Activated B cell treated with CpG ODN at 0.5 μM for 24 hours (primary cell): ENCODE data around the gene VAV2. TPM values are rescaled to one million over a fixed set of nuclear protein-coding genes. Genes with fewer than 3 reads are reported as not detected.

Experiments used
- ATAC-seq: fragments of 200-7000 bp; cut with Tn5 transposase; one replicate; pipeline ENCODE4 v1.10.0; 2021; ENCODE audit warnings: low read depth, mild to moderate bottlenecking, moderate library complexity
- CTCF ChIA-PET: fragments of 350-600 bp; sonication (Branson Sonifier 250); formaldehyde crosslinking; loops from one replicate; lab custom pipeline; 2021; ENCODE audit warnings: antibody characterized with exemption; lab: Charles Lee
- POLR2A ChIA-PET: fragments of 350-600 bp; sonication (Branson Sonifier 250); formaldehyde crosslinking; loops from one replicate; lab custom pipeline; 2021; ENCODE audit warnings: antibody characterized with exemption; lab: Charles Lee
- DNase-seq: peaks from one replicate; pipeline ENCODE4 v3.0.0; 2022
- H3K27ac Mint-ChIP-seq: one replicate; pipeline ENCODE4 v1.8.0; 2020; ENCODE audit warnings: mixed read lengths
- H3K27me3 Mint-ChIP-seq: one replicate; pipeline ENCODE4 v1.8.0; 2021; ENCODE audit warnings: mixed read lengths
- H3K36me3 Mint-ChIP-seq: one replicate; pipeline ENCODE4 v1.8.0; 2021; ENCODE audit warnings: low read depth, mixed read lengths
- H3K4me1 Mint-ChIP-seq: one replicate; pipeline ENCODE4 v1.8.0; 2021; ENCODE audit warnings: mixed read lengths
- H3K4me3 Mint-ChIP-seq: one replicate; pipeline ENCODE4 v1.8.0; 2020; ENCODE audit warnings: mild to moderate bottlenecking, mixed read lengths
- H3K9me3 Mint-ChIP-seq: one replicate; pipeline ENCODE4 v1.8.0; 2020; ENCODE audit warnings: mixed read lengths
- intact Hi-C: fragments of 100-400 bp; cut with micrococcal nuclease; formaldehyde crosslinking; loops from one replicate; pipeline ENCODE4 v1.15.1; 2024
- total RNA-seq: library from RNA; stranded (reverse); gene quantifications from 2 replicates; pipeline ENCODE4 v1.2.3, GENCODE V29; 2022
- TF ChIP-seq, protein P1 (sequence below): fragments of 200-600 bp; IDR thresholded peaks from one replicate; pipeline ENCODE4 v1.8.0; 2022; ENCODE audit warnings: antibody characterized with exemption, mild to moderate bottlenecking

VAV2 gene
- total RNA-seq, 1 donor from 2014 or later: 99.6 TPM

DNA sequence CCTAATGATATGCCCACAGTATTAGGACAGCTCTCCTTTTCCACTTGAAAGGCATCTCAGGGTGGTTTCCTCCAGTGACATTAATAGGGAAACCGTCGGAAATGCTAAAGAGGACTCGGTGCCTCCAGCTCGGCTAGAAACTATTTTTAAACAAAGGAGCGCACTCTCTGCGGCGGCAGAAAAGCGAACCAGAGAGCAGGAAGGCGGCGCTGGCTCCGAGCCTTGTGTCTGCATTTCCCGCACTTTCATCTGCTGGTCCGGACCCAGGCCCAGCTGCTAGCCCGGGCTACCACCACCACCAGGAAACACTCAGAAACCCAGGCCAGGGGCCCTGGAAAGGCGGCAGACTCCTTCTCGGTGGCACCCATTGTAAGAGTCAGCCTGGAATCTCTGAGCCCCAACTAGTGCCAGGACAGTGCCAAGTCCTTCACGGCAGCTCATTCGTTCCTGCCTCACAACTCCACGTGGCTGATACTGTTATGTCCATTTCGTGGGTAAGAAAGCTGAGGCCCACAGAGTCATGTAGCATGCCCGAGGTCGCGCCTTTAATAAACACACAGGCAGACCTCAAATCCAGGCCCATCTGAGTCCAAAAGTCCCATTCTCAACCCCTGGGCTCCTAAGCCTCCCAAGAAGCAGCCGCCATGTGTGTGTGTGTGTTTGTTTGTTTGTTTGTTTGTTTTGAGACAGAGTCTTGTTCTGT is 73.9 kb downstream of the VAV2 start:
- Mint-ChIP-seq H3K4me3 (no peak overlapping the region), H3K36me3 (peaks cover 42% of the 10 kb centered on the region)

DNA sequence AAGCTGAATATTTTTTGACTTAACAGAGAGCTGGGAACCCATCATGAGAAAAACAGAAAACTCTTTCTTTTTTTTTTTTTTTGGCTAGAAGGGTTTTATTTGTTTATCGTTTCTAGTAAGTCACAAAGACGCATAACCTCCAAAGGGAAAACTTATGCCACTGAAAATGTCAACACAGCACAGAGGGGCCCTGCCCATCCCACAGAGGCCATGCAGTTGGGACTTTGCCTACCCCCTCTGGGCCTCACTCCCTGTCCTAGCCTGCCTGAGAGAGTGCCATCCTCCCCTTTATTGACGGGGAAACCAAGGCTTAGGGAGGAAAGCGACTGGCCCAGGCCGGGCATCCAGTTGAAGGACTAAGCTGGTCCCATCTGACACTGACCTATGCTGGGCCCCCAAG is 74.7 kb downstream of the VAV2 start:
- POLR2A ChIA-PET: interaction anchor here (0.6 to 0.7 kb wide), 2 partner anchors 69 to 395 kb away, joined by 4 read pairs; no protein-coding TSS in a partner anchor
- peaks cover 58% of the 10 kb centered on the region for H3K4me1 Mint-ChIP-seq
- H3K4me3 Mint-ChIP-seq: no peak overlapping the region

More for the DNA sequence above, 73.9 kb downstream of the VAV2 start:
- DNase-seq: no peak
- peaks cover 58% of the 10 kb centered on the region for H3K4me1 Mint-ChIP-seq
- peak overlapping the region; percentile 8 for H3K27ac Mint-ChIP-seq
- CTCF ChIA-PET: no interaction called here
- no peak for ATAC-seq
- POLR2A ChIA-PET: no interaction called here
- intact Hi-C loops: no loop called here
- TF ChIP-seq, protein P1, sequence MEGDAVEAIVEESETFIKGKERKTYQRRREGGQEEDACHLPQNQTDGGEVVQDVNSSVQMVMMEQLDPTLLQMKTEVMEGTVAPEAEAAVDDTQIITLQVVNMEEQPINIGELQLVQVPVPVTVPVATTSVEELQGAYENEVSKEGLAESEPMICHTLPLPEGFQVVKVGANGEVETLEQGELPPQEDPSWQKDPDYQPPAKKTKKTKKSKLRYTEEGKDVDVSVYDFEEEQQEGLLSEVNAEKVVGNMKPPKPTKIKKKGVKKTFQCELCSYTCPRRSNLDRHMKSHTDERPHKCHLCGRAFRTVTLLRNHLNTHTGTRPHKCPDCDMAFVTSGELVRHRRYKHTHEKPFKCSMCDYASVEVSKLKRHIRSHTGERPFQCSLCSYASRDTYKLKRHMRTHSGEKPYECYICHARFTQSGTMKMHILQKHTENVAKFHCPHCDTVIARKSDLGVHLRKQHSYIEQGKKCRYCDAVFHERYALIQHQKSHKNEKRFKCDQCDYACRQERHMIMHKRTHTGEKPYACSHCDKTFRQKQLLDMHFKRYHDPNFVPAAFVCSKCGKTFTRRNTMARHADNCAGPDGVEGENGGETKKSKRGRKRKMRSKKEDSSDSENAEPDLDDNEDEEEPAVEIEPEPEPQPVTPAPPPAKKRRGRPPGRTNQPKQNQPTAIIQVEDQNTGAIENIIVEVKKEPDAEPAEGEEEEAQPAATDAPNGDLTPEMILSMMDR: no peak
- H3K27me3 Mint-ChIP-seq: no peaks in the 10 kb centered on the region
- no peaks in the 10 kb centered on the region for H3K9me3 Mint-ChIP-seq

DNA sequence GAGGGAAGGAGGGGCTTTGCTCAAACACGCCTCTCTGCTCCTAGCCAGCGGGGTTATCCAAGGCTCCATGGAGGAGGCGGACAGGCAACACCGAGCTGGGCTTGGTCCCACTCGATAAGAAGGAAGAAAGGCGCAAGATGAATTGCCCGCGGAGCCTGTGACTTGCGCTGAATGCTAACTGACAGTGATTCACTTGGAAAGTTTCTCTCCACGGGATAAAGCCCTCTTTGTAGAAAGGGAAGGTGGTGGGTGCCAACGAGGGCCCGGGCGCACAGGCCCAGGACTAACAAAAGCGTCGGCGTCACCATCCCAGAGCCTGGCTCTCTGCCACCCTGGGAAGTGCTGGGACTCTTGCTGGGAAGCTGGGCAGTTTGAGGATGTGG is 76.0 kb downstream of the VAV2 start:
- H3K9me3 Mint-ChIP-seq: no peaks in the 10 kb centered on the region
- intact Hi-C loops: no loop called here
- ChIA-PET POLR2A (no interaction called here), CTCF (interaction anchor here (0.7 kb wide), 1 partner anchor 39 kb away, joined by 3 read pairs; no protein-coding TSS in a partner anchor)
- H3K4me1 Mint-ChIP-seq: peaks cover 62% of the 10 kb centered on the region
- TF ChIP-seq, protein P1: no peak
- peak overlapping the region; percentile 38 for H3K27ac Mint-ChIP-seq
- DNase-seq (no peak), ATAC-seq (no peak)
- H3K36me3 Mint-ChIP-seq: peaks cover 39% of the 10 kb centered on the region
- H3K4me3 Mint-ChIP-seq: no peak overlapping the region
- no peaks in the 10 kb centered on the region for H3K27me3 Mint-ChIP-seq

More for the DNA sequence above, 74.7 kb downstream of the VAV2 start:
- Mint-ChIP-seq H3K27me3 (no peaks in the 10 kb centered on the region), H3K27ac (no peak overlapping the region), H3K36me3 (peaks cover 39% of the 10 kb centered on the region), H3K9me3 (no peaks in the 10 kb centered on the region)
- no peak for DNase-seq
- ATAC-seq: no peak
- CTCF ChIA-PET: no interaction called here
- intact Hi-C loops: no loop called here
- TF ChIP-seq, protein P1: no peak

DNA sequence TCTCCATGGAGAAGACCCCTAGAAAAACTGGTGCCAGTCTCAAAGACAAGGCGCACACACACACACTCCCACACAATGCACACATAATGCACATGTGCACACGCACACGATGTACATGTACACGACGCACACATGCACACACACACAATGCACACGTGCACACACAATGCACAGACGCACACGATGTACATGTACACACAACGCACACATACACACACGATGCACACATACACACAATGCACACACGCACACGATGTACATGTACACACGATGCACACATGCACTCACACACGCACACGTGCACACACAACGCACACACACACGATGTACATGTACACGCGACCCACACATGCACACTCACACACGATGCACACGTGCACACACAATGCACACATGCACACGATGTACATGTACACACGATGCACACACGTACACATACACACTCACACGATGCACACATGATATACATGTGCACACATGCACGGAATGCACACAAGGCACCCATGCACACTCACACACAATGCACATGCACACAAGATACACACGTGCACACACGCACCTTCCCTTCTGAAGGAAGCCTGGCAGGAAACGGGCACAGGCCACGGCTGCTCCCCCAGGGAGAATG is 76.5 kb downstream of the VAV2 start:
- no peak for DNase-seq

More for the DNA sequence above, 76.5 kb downstream of the VAV2 start:
- Mint-ChIP-seq H3K4me3 (no peak overlapping the region), H3K4me1 (peaks cover 67% of the 10 kb centered on the region), H3K27me3 (no peaks in the 10 kb centered on the region), H3K9me3 (no peaks in the 10 kb centered on the region), H3K27ac (peak overlapping the region; percentile 38), H3K36me3 (peaks cover 42% of the 10 kb centered on the region)
- CTCF ChIA-PET: no interaction called here
- POLR2A ChIA-PET: no interaction called here
- ATAC-seq: no peak
- TF ChIP-seq, protein P1: no peak
- intact Hi-C loops: no loop called here
